ENCODE results near the gene SOAT2. TPM values are rescaled to one million over a fixed set of nuclear protein-coding genes. Genes with fewer than 3 reads are reported as not detected.

Gene SOAT2, protein sequence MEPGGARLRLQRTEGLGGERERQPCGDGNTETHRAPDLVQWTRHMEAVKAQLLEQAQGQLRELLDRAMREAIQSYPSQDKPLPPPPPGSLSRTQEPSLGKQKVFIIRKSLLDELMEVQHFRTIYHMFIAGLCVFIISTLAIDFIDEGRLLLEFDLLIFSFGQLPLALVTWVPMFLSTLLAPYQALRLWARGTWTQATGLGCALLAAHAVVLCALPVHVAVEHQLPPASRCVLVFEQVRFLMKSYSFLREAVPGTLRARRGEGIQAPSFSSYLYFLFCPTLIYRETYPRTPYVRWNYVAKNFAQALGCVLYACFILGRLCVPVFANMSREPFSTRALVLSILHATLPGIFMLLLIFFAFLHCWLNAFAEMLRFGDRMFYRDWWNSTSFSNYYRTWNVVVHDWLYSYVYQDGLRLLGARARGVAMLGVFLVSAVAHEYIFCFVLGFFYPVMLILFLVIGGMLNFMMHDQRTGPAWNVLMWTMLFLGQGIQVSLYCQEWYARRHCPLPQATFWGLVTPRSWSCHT
- total RNA-seq (under 1 TPM in 2 of 9 donors, not detected in 7; 0.20 to 0.27 TPM), polyA plus RNA-seq (not detected)
- long read RNA-seq, donor 1 = 0 reads
- long read RNA-seq, donor 2 = 0 reads
- long read RNA-seq, donor 3 = 0 reads

DNA sequence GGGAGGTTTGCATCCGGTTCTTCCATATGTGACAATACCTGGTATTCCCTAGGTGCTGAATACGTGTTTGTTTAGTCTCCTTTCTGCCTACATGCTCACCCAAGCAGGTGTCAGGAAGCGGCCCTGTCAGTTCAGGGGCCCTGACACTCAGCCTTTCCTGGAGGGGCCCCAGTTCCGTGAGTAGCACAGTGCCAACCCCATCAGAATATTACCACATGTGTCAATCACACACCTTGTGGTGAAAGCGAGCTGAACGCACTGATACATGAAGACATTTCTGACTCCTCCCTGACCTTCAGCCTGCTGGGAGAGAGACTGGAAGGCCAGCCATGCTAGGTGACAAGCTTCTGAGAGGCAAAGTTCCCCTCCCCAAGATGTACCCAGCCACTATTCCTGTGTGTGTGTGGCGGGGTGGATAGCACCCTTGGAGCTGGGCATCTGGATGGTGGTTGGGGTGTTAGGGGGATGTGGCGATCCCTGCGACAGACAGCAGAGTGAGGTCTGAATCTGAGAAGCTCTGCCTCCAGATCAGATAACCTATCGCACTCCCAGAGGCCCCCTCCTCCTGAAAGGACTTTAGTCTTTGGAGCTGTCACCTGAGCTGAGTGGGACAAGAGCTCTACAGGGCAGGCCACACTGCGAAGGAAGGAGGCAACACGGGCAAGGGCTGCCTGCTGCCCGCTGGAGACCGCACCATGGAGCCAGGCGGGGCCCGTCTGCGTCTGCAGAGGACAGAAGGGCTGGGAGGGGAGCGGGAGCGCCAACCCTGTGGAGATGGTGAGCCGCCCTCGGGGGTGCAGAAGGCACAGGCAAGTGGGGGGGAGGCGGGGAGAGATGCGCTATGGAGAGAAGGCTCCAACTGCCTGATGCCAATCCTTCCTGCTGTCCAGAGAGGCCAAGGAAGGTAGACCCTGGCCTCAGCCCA is at the start of gene SOAT2:
TSS of gene SOAT2 (plus strand) at position 604 of the 925 bp plus-strand sequence. CDS start at position 696, 92 bp downstream.
- Histone ChIP-seq H3K9me3 (no peaks in the 10 kb centered on the region), H3K27ac (peak within 1 kb of the TSS in 1 of 12 donors; percentile 69), H3K27me3 (no peaks in the 10 kb centered on the region), H3K4me3 (no peak within 1 kb of the TSS), H3K4me1 (peaks cover 2 to 42% (median 22%) of the 10 kb centered on the region in 12 donors), H3K36me3 (peaks cover 0 to 26% (median 10%) of the 10 kb centered on the region in 9 donors)
- TF ChIP-seq POLR2A (IDR thresholded peaks at IDR 0.05) = no peak
- ATAC-seq (no peak), DNase-seq (no peak)
- intact Hi-C loops (cut with DNase I) = no loop called here
- 85 to 92% (median 88%) methylated on average over 16 to 23 of the region's 23 CpGs for WGBS, 4 donors

DNA sequence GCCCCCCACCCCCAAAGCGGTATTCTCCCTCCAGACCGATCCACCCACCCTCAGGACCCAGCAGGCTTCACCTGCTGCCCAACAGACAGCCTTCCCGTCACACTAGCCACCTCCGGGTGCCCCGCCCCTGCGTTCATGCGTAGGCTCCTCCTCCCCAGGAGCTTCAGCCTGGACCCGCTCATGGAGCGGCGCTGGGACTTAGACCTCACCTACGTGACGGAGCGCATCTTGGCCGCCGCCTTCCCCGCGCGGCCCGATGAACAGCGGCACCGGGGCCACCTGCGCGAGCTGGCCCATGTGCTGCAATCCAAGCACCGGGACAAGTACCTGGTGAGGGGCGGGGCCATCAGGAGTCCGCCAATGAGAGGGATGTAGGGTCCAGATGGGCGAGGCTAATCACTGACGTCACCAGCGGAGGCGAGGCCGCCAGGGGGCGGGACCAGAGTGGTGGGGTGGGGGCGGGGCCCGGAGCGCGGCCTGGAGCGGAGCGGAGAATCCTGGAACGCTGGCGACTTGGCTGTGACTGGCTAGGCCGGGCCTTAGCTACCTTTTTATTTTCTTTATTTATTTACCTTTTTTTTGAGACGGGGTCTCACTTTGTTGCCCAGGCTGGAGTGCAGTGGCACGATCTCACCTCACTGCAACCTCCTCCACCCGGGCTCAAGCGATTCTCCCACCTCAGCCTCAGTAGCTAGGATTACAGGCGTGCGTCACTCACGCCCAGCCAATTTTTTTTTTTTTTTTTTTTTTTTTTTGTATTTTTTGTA is 49.0 kb upstream of the SOAT2 start:
- TF ChIP-seq, protein P1, sequence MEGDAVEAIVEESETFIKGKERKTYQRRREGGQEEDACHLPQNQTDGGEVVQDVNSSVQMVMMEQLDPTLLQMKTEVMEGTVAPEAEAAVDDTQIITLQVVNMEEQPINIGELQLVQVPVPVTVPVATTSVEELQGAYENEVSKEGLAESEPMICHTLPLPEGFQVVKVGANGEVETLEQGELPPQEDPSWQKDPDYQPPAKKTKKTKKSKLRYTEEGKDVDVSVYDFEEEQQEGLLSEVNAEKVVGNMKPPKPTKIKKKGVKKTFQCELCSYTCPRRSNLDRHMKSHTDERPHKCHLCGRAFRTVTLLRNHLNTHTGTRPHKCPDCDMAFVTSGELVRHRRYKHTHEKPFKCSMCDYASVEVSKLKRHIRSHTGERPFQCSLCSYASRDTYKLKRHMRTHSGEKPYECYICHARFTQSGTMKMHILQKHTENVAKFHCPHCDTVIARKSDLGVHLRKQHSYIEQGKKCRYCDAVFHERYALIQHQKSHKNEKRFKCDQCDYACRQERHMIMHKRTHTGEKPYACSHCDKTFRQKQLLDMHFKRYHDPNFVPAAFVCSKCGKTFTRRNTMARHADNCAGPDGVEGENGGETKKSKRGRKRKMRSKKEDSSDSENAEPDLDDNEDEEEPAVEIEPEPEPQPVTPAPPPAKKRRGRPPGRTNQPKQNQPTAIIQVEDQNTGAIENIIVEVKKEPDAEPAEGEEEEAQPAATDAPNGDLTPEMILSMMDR (IDR thresholded peaks at IDR 0.05) = no peak
- no peak for TF ChIP-seq POLR2A (IDR thresholded peaks at IDR 0.05)
- peak; percentile 45 to 70 (median 70) for ATAC-seq
- no peaks in the 10 kb centered on the region for H3K27me3 ChIP-seq
- H3K27ac ChIP-seq = peak overlapping the region; percentile 14 to 100 (median 98)
- H3K4me3 ChIP-seq = peak overlapping the region; percentile 5 to 81 (median 72)
- H3K36me3 ChIP-seq = peaks cover 0 to 64% (median 48%) of the 10 kb centered on the region in 9 donors
- peaks cover 7 to 84% (median 51%) of the 10 kb centered on the region in 12 donors for H3K4me1 ChIP-seq
- intact Hi-C loops (cut with DNase I) = loop anchor here in 1 of 10 donors (5.0 kb wide), 1 partner anchor 43 kb away; the partner anchor contains the start of gene IGFBP6
- no peaks in the 10 kb centered on the region for H3K9me3 ChIP-seq
- WGBS, 4 donors = 12 to 18% (median 15%) methylated on average over 31 to 48 of the region's 48 CpGs
- peak; percentile 92 to 95 (median 95) for DNase-seq

DNA sequence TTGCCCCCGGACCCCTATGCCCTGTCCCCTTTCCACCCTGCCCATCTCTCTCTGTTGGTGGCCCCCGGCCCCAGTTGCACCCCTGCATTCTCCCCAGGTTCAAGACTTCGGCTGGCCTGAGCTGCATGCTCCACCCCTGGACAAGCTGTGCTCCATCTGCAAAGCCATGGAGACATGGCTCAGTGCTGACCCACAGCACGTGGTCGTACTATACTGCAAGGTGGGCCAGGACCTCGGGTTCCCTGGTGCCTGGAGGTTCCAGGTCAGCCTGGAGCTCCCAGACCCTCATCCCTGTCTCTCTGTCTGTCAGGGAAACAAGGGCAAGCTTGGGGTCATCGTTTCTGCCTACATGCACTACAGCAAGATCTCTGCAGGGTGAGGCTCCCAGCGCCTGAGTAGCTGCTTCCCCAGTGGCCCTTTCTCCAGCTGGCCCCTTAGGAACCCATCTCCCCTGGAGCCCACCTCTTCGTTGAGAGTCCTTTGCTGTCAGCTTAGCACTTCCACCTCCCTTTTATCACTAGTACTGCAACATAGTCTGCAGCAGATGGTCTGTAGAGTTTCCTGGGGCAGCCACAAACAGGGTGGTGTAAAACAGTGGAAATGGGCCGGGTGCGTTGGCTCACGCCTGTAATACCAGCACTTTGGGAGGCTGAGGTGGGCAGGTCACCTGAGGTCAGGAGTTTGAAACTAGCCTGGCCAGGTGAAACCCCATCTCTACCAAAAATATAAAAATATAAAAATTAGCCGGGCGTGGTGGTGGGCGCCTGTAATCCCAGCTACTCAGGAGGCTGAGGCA is 47.6 kb upstream of the SOAT2 start:
- DNase-seq (peak in 1 of 5 donors; percentile 20), ATAC-seq (no peak)
- H3K27me3 ChIP-seq = no peaks in the 10 kb centered on the region
- TF ChIP-seq, protein P1 (IDR thresholded peaks at IDR 0.05) = no peak
- TF ChIP-seq POLR2A (IDR thresholded peaks at IDR 0.05) = no peak
- peaks cover 0 to 78% (median 62%) of the 10 kb centered on the region in 9 donors for H3K36me3 ChIP-seq
- no peak overlapping the region for H3K4me3 ChIP-seq
- intact Hi-C loops (cut with DNase I) = no loop called here
- 81 to 90% (median 84%) methylated on average over 14 to 15 of the region's 15 CpGs for WGBS, 4 donors
- H3K27ac ChIP-seq = peak overlapping the region in 9 of 12 donors; percentile 37 to 100 (median 98)
- no peaks in the 10 kb centered on the region for H3K9me3 ChIP-seq
- peaks cover 7 to 92% (median 59%) of the 10 kb centered on the region in 12 donors for H3K4me1 ChIP-seq
